NT2/D1 (cell line): ENCODE measurements around the gene CHIC2.

ENCODE experiments used
- DNase-seq: peaks from one replicate; pipeline ENCODE4 v3.0.0-alpha.2; 2011; ENCODE audit warnings: low read depth, low spot score
- H3K27me3 ChIP-seq: 2 replicates; pipeline ENCODE4 v1.6.0; 2011; ENCODE audit warnings: mild to moderate bottlenecking; ENCODE audit not compliant: insufficient read length, insufficient read depth
- H3K36me3 ChIP-seq: 2 replicates; pipeline ENCODE4 v1.6.1; 2011; ENCODE audit warnings: mild to moderate bottlenecking, low read length, mixed read lengths; ENCODE audit not compliant: insufficient read depth, insufficient read length
- H3K4me1 ChIP-seq: 2 replicates; pipeline ENCODE4 v1.5.1; 2011; ENCODE audit not compliant: insufficient read depth, insufficient read length
- H3K4me3 ChIP-seq: 2 replicates; pipeline ENCODE4 v1.5.1; 2011; ENCODE audit warnings: low read depth; ENCODE audit not compliant: insufficient read length
- H3K9ac ChIP-seq: 2 replicates; pipeline ENCODE4 v1.6.0; 2011; ENCODE audit warnings: low read depth; ENCODE audit not compliant: insufficient read length
- H3K9me3 ChIP-seq: 2 replicates; pipeline ENCODE4 v1.5.1; 2011; ENCODE audit warnings: mild to moderate bottlenecking, low read length; ENCODE audit not compliant: insufficient read depth
- SUZ12 ChIP-seq: IDR thresholded peaks from 2 replicates; pipeline ENCODE4 v1.6.1; 2011; ENCODE audit not compliant: insufficient read length, insufficient read depth; ENCODE audit errors: extremely low read depth
- YY1 ChIP-seq: IDR thresholded peaks from 2 replicates; pipeline ENCODE4 v1.6.1; 2011; ENCODE audit not compliant: insufficient read length, insufficient read depth
- ZNF274 ChIP-seq: IDR thresholded peaks from 2 replicates; pipeline ENCODE4 v1.6.1; 2011; ENCODE audit warnings: mild to moderate bottlenecking, low read depth, low read length

The CHIC2 gene

DNA sequence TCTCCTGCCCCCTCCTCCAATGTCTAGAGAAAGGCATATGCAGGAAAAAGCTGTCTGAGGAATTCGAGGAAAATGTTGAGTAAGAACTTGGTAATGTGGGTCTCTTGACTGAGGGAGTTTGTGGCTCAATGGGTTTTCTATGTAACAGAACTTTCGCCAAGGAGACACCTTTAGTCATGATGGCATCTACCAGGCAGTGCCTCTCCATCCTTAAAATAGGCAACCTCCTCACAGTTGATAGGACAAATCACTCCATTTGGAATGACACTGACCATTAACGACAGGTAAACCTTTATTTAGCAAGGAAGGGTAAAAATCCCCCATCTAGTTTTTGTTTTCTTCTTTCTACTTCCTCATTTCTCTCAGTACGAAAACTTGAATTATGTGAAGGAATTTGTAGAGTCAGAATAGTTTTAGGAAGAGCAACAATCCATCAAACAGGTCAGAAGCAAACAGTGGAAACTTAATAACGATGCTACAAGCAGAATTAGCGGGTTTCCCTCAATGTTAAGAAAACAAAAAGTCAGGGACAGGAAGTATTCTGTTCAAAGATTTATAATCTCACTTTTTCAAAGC is 38.2 kb upstream of the CHIC2 start:
- no peak overlapping the region for H3K9ac ChIP-seq
- H3K4me1 ChIP-seq: no peaks in the 10 kb centered on the region
- H3K4me3 ChIP-seq: no peak overlapping the region
- no peaks in the 10 kb centered on the region for H3K36me3 ChIP-seq
- no peaks in the 10 kb centered on the region for H3K9me3 ChIP-seq
- no peak for DNase-seq
- peaks cover 100% of the 10 kb centered on the region for H3K27me3 ChIP-seq
- TF ChIP-seq SUZ12 (peak; percentile 24), YY1 (no peak)

DNA sequence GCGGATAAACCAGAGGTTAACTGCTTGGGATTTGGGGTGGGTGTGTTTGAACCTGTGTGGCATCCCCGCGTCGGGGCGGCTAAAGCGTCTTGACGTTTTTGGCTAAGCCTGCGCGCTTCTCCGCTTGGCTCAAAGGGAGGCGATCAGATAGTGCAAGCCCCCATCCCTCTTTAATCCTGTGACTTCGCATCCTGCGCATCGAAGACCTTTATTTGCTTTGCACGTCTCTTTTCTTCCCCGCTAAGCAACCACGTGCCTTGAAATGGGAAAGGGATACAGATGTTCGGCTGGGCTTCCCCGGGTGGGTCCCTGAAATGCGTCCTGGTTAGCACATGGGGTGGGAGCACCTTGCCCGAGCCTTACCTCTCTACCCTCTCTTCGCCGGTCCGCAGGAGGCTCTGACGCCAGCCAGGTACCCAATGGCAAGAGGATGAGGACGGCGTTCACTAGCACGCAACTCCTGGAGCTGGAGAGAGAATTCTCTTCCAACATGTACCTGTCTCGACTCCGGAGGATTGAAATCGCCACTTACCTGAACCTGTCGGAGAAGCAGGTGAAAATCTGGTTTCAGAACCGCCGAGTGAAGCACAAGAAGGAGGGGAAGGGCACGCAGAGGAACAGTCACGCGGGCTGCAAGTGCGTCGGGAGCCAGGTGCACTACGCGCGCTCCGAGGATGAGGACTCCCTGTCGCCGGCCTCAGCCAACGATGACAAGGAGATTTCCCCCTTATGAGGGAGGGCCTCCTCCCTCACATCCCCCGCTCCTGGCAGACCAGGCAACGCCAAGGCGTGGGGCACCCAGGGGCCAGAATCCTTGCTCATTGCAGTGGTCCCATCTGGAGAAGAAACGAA is 37.0 kb upstream of the CHIC2 start:
- Histone ChIP-seq H3K36me3 (no peaks in the 10 kb centered on the region), H3K27me3 (peaks cover 100% of the 10 kb centered on the region), H3K4me1 (no peaks in the 10 kb centered on the region), H3K9ac (no peak overlapping the region), H3K9me3 (no peaks in the 10 kb centered on the region), H3K4me3 (no peak overlapping the region)
- TF ChIP-seq YY1 (no peak), SUZ12 (no peak), ZNF274 (no peak)
- no peak for DNase-seq

DNA sequence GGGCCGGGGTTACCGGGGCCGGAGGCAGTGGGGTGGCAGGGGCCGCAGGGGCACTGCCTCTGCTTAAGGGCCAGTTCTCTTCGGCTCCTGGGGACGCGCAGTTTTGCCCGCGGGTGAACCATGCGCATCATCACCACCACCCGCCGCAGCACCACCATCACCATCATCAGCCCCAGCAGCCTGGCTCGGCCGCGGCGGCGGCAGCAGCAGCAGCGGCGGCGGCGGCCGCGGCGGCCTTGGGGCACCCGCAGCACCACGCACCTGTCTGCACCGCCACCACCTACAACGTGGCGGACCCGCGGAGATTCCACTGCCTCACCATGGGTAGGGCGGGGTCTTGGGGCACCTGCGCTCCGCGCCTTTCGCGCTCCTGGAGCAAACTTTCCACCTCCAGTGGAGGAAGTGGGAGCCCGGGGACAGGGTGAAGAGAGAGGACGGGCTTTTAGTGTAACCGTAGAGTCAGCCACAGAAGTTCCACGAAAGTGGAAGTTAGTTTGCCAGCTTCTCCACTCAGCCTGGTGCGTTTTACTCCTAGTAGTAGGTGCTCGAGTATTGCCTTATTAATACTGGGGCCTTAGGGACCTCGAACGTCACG is 36.3 kb upstream of the CHIC2 start:
- no peak overlapping the region for H3K9ac ChIP-seq
- no peaks in the 10 kb centered on the region for H3K4me1 ChIP-seq
- H3K27me3 ChIP-seq: peaks cover 100% of the 10 kb centered on the region
- no peaks in the 10 kb centered on the region for H3K36me3 ChIP-seq
- H3K9me3 ChIP-seq: no peaks in the 10 kb centered on the region
- no peak overlapping the region for H3K4me3 ChIP-seq
- TF ChIP-seq SUZ12 (peak; percentile 77), ZNF274 (no peak), YY1 (no peak)
- no peak for DNase-seq

DNA sequence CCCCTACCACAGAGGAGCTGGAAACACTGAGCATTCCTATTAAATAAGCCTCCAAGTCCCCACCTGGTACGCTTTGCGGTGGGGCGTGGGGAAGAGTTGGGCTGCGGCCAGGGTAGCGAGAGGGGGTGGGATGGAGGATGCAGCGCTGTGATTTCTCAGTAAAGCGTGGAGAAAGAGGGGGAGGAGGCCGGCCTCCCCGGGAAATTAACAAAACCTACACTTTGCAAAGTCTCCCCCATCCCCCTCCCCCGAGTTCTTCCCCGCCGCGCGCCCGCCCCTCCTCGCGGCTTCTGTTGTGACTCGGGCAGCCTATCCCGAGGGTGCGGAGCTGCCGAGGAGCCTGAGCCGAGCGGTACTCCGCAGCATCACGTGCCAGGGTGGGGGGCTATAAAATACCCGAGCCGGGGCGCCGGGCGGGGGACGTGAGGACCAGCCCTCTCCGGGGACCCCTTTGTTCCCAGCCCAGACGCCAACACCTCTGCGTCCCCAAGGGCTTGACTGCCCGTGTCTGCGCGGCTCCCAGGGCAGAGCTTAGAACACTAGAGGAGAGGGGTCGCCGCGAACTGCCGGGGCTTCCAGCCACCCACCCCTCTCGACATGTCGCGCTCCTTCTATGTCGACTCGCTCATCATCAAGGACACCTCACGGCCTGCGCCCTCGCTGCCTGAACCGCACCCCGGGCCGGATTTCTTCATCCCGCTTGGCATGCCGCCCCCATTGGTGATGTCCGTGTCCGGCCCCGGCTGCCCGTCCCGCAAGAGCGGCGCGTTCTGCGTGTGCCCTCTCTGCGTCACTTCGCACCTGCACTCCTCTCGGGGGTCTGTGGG is 35.6 kb upstream of the CHIC2 start, which contains the start of gene GSX2:
GSX2 (plus strand) TSS at position 416 of the 827 bp plus-strand sequence; CDS start at position 598, 182 bp downstream.
- H3K9me3 ChIP-seq: no peaks in the 10 kb centered on the region
- H3K36me3 ChIP-seq: no peaks in the 10 kb centered on the region
- peaks cover 2% of the 10 kb centered on the region for H3K4me1 ChIP-seq
- H3K4me3 ChIP-seq: peak within 1 kb of the TSS; percentile 37
- H3K27me3 ChIP-seq: peaks cover 100% of the 10 kb centered on the region
- DNase-seq: no peak
- peak within 1 kb of the TSS; percentile 50 for H3K9ac ChIP-seq
- TF ChIP-seq SUZ12 (peak; percentile 61), ZNF274 (no peak)

DNA sequence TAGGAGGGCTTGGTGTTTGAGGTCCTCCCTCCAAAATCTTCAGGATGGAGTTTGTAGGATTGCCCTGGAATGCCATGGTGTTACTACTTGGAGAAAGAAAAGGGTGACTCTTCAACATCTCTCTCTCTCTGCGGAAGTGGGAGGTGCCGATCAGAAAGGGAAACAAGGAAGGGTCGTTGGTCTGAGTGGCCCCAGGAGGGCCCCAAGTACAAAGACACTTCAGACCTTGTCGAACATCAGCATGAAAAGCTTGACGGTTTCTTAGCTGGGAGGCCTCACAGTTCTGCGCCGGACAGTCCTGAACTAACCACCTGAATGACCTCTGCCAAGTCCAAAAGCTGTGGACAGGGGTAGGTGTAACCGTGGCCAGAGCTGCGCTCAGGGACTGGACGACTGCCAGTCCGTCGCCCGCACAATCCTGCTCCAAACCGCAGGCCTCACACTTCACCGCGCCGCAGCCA is 34.9 kb upstream of the CHIC2 start:
- Histone ChIP-seq H3K9ac (peak overlapping the region; percentile 50), H3K4me3 (peak overlapping the region; percentile 37), H3K9me3 (no peaks in the 10 kb centered on the region), H3K36me3 (no peaks in the 10 kb centered on the region), H3K4me1 (peaks cover 2% of the 10 kb centered on the region), H3K27me3 (peaks cover 100% of the 10 kb centered on the region)
- DNase-seq: no peak
- TF ChIP-seq YY1: no peak
- TF ChIP-seq SUZ12: no peak
- TF ChIP-seq ZNF274: no peak

DNA sequence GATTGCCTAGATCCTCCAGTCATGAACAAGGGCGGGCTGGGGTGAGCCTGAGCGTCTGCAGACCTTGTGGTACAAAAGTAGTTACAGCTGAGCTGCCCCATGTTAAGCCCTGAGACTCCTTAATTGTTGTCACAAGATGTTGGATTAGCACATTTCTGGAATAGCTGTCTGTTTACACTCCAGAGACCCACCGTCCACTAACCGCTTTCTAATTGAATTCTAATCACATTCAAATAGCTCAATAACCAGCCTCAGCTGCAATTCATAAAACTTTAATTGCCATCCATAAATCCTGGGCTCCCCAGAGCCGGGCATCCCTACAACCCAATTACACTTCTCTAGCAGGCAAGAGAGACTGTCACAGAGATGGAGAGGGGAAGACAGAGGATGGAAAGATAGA is 34.0 kb upstream of the CHIC2 start:
- peaks cover 100% of the 10 kb centered on the region for H3K27me3 ChIP-seq
- H3K4me3 ChIP-seq: no peak overlapping the region
- no peak overlapping the region for H3K9ac ChIP-seq
- no peak for DNase-seq
- peaks cover 2% of the 10 kb centered on the region for H3K4me1 ChIP-seq
- no peak for TF ChIP-seq YY1
- no peak for TF ChIP-seq SUZ12
- TF ChIP-seq ZNF274: no peak
- H3K9me3 ChIP-seq: no peaks in the 10 kb centered on the region
- H3K36me3 ChIP-seq: no peaks in the 10 kb centered on the region
